ENCODE measurements around the gene FNBP1L.

Gene FNBP1L

DNA sequence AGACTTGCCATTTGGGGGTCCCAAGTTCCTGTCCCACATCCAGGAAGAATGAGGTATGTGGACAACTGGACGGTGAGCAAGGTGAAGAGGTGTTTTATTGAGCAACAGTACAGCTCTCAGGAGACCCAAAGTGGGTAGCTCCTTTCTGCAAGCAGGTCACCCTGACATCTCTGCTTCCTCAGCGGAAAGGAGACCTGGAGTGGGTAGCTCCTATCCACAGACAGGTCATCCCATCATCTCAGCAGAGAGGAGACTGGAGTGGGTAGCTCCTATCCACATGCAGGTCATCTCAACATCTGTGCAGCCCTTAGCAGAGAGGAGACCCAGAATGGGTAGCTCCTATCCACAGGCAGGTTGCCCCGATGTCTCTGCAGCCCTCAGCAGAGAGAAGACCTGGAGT is 13.8 kb upstream of the FNBP1L start:
- Histone ChIP-seq H3K27me3 (ENCODE audit: insufficient read depth, low read length) (no peaks in the 10 kb centered on the region), H3K9me3 (ENCODE audit: insufficient read depth, low read depth, low read length) (peaks cover 11% of the 10 kb centered on the region), H3K4me3 (ENCODE audit: low read length) (no peak overlapping the region), H3K27ac (ENCODE audit: low read length) (no peak overlapping the region), H3K36me3 (ENCODE audit: insufficient read depth, low read depth, low read length) (no peaks in the 10 kb centered on the region), H3K9ac (ENCODE audit: low read depth, low read length) (no peak overlapping the region), H3K4me1 (ENCODE audit: insufficient read depth, low read length) (no peaks in the 10 kb centered on the region)

DNA sequence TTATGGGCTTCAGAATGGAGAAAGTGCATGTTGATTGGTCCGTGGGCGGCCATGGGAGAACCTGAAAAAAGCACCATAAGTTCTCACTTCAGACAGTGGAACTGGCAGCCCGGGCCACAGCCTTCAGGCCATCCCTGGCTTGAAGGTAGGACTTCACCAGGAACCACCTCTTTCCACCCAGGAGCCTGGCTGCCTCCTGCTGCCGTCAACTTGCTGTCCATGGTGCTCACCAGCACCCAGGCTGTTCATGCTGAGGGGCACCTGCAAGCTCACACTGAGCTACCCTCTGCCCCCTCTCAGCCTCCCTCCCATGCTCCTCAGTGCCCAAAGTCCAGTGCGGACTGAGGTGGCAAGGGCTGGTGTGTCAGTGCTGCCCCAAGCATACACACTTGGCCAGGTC is 12.9 kb upstream of the FNBP1L start:
- no peak overlapping the region for H3K4me3 ChIP-seq (ENCODE audit: low read length)
- no peaks in the 10 kb centered on the region for H3K27me3 ChIP-seq (ENCODE audit: insufficient read depth, low read length)
- no peaks in the 10 kb centered on the region for H3K4me1 ChIP-seq (ENCODE audit: insufficient read depth, low read length)
- H3K27ac ChIP-seq (ENCODE audit: low read length) = no peak overlapping the region
- no peak overlapping the region for H3K9ac ChIP-seq (ENCODE audit: low read depth, low read length)
- peaks cover 11% of the 10 kb centered on the region for H3K9me3 ChIP-seq (ENCODE audit: insufficient read depth, low read depth, low read length)
- no peaks in the 10 kb centered on the region for H3K36me3 ChIP-seq (ENCODE audit: insufficient read depth, low read depth, low read length)

DNA sequence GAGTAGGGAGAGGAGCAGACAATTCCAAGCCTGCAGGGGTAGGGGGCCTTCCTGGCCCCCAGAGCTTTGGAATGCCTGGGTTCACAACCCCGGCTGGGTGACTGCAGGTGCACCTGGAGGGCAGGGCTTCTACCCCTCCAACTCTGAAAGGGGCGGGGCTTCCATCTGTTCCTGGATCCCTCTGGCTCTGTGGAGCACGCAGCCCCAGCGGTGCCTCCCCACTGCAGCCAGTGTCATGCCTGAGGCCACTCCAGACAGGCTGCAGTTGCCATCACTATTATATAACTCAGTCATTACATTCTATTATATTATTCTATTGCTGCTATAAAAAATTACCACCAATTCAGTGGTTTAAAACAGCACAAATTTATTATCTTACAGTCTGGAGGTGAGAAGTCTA is 12.5 kb upstream of the FNBP1L start:
- Histone ChIP-seq H3K4me3 (ENCODE audit: low read length) (no peak overlapping the region), H3K9me3 (ENCODE audit: insufficient read depth, low read depth, low read length) (peaks cover 11% of the 10 kb centered on the region), H3K9ac (ENCODE audit: low read depth, low read length) (no peak overlapping the region), H3K27ac (ENCODE audit: low read length) (no peak overlapping the region), H3K36me3 (ENCODE audit: insufficient read depth, low read depth, low read length) (no peaks in the 10 kb centered on the region), H3K4me1 (ENCODE audit: insufficient read depth, low read length) (no peaks in the 10 kb centered on the region), H3K27me3 (ENCODE audit: insufficient read depth, low read length) (no peaks in the 10 kb centered on the region)

DNA sequence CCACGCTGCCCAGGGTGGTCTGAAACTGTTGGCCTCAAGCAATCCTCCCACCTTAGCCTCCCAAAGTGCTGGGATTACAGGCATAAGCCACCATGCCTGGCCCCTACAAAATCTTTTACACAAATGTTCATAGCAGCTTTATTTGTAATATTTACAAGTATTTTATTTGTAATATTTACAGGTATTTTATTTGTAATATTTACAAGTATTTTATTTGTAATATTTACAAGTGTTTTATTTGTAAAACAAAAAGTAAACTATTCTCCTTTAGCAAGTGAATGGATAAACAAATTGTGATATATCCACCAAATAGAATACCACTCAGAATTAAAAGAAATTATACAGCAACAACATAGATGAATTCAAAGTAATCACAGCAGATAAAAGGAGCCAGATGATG is 11.4 kb upstream of the FNBP1L start:
- H3K9me3 ChIP-seq (ENCODE audit: insufficient read depth, low read depth, low read length) = peaks cover 11% of the 10 kb centered on the region
- no peaks in the 10 kb centered on the region for H3K4me1 ChIP-seq (ENCODE audit: insufficient read depth, low read length)
- no peak overlapping the region for H3K4me3 ChIP-seq (ENCODE audit: low read length)
- H3K27ac ChIP-seq (ENCODE audit: low read length) = no peak overlapping the region
- H3K36me3 ChIP-seq (ENCODE audit: insufficient read depth, low read depth, low read length) = no peaks in the 10 kb centered on the region
- no peaks in the 10 kb centered on the region for H3K27me3 ChIP-seq (ENCODE audit: insufficient read depth, low read length)
- no peak overlapping the region for H3K9ac ChIP-seq (ENCODE audit: low read depth, low read length)

DNA sequence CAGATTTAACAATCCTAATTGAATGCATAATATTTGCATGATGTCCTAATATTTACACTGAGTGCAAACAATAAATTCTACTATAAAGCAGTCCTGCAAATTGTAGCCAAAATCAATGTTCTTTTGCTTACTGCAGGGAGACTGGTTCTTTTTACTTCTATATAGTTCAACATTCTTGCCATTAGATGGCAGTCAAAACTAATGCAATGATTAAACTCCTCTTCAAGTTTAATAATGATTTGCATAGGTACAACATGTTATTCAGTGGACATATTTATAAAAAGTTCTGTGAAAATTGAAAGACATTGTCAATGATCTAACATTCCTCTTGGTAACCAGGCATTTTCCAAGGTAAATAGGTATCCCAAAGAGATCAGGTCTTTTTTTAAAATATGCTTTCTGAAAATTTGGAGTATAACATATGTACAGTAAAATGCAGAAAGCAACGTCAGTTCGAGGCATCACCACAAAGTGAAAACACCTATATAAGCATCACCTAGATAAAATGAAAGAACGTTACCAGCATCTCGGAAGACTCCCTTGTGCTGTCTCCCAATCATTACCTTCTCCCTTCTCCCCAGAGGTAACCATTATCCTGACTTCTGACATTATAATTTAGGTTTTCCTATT is 9.8 kb upstream of the FNBP1L start:
- no peak overlapping the region for H3K9ac ChIP-seq (ENCODE audit: low read depth, low read length)
- no peaks in the 10 kb centered on the region for H3K27me3 ChIP-seq (ENCODE audit: insufficient read depth, low read length)
- H3K9me3 ChIP-seq (ENCODE audit: insufficient read depth, low read depth, low read length) = peaks cover 11% of the 10 kb centered on the region
- H3K4me1 ChIP-seq (ENCODE audit: insufficient read depth, low read length) = no peaks in the 10 kb centered on the region
- H3K4me3 ChIP-seq (ENCODE audit: low read length) = no peak overlapping the region
- H3K36me3 ChIP-seq (ENCODE audit: insufficient read depth, low read depth, low read length) = no peaks in the 10 kb centered on the region
- H3K27ac ChIP-seq (ENCODE audit: low read length) = no peak overlapping the region

DNA sequence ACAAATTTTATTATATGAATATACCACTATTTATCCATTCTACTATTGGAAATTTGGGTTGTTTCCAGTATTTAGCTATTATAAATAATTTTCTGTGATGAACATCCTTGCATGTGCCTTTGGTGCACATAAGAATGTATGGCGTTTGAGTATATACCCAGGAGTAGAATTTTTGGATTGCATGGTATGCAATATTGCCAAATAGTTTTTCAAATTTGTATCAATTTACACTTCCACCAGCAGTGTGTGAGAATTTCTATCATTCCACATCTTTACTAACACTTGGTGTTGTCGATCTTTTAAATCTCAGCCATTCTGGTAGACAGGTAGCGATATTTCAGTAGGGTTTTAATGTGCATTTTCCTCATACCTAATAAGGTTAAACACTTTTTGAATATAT is 9.2 kb upstream of the FNBP1L start:
- H3K27me3 ChIP-seq (ENCODE audit: insufficient read depth, low read length) = no peaks in the 10 kb centered on the region
- H3K4me3 ChIP-seq (ENCODE audit: low read length) = no peak overlapping the region
- no peak overlapping the region for H3K9ac ChIP-seq (ENCODE audit: low read depth, low read length)
- H3K9me3 ChIP-seq (ENCODE audit: insufficient read depth, low read depth, low read length) = peaks cover 11% of the 10 kb centered on the region
- no peak overlapping the region for H3K27ac ChIP-seq (ENCODE audit: low read length)
- H3K4me1 ChIP-seq (ENCODE audit: insufficient read depth, low read length) = no peaks in the 10 kb centered on the region
- H3K36me3 ChIP-seq (ENCODE audit: insufficient read depth, low read depth, low read length) = no peaks in the 10 kb centered on the region

DNA sequence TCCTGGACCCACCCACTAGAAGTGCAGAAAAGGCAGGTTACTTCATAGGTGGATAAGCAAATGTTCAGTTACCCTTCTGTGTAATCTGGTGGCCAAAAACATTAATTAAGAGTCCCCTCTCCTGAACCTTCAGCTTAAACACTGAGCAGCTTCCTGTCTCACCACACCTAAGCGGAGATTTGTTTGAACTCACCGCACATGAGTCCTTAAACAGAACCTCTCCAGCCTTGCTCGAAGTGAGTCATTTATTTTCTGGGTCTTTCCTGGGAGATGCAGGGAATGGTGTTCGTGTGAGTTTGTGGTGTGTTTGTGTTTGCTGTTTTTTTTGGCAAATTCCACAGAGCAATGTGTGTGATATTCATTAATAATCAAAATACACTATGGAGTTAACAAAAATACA is 7.6 kb upstream of the FNBP1L start:
- Histone ChIP-seq H3K9me3 (ENCODE audit: insufficient read depth, low read depth, low read length) (no peaks in the 10 kb centered on the region), H3K36me3 (ENCODE audit: insufficient read depth, low read depth, low read length) (no peaks in the 10 kb centered on the region), H3K27ac (ENCODE audit: low read length) (no peak overlapping the region), H3K4me3 (ENCODE audit: low read length) (no peak overlapping the region), H3K4me1 (ENCODE audit: insufficient read depth, low read length) (no peaks in the 10 kb centered on the region), H3K9ac (ENCODE audit: low read depth, low read length) (no peak overlapping the region), H3K27me3 (ENCODE audit: insufficient read depth, low read length) (no peaks in the 10 kb centered on the region)

DNA sequence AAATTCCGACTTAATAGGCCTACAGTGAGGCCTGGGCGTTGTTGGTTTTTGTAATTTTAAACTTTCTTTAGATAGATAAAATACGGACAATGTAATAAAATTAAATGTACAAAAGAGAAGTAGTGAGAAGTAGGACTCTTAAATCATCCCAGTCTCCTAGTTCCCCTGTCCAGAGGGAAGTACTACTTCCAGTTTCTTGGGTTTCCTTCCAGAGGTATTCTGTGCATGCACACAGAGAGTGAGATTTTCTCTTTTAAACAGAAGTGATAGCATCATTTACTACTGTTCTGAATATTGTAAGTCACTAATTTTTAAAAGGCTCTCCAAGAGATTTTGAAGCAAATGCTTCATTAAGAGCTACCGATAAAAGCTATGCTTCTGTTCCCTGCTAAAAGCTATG is 7.2 kb upstream of the FNBP1L start:
- no peaks in the 10 kb centered on the region for H3K27me3 ChIP-seq (ENCODE audit: insufficient read depth, low read length)
- H3K36me3 ChIP-seq (ENCODE audit: insufficient read depth, low read depth, low read length) = no peaks in the 10 kb centered on the region
- H3K4me3 ChIP-seq (ENCODE audit: low read length) = no peak overlapping the region
- no peaks in the 10 kb centered on the region for H3K4me1 ChIP-seq (ENCODE audit: insufficient read depth, low read length)
- H3K9me3 ChIP-seq (ENCODE audit: insufficient read depth, low read depth, low read length) = no peaks in the 10 kb centered on the region
- no peak overlapping the region for H3K9ac ChIP-seq (ENCODE audit: low read depth, low read length)
- H3K27ac ChIP-seq (ENCODE audit: low read length) = no peak overlapping the region

DNA sequence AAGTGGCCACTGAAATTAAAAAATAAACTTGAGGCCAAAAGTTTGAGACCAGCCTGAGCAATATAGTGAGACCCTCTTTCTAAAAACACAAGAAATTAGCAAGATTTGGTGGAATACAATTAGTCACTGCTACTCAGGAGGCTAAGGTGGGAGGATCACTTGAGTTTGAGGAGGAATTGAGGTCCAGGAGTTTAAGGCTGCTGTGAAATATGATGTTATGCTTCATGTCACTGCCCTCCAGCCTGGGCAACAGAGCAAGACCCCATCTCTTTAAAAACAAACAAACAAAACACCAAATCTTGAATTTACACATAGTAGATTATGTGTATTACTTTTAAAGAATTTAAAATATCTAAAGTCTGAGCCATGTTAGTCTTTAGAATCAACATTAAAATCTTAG is 6.3 kb upstream of the FNBP1L start:
- no peaks in the 10 kb centered on the region for H3K27me3 ChIP-seq (ENCODE audit: insufficient read depth, low read length)
- no peak overlapping the region for H3K4me3 ChIP-seq (ENCODE audit: low read length)
- H3K4me1 ChIP-seq (ENCODE audit: insufficient read depth, low read length) = no peaks in the 10 kb centered on the region
- H3K9me3 ChIP-seq (ENCODE audit: insufficient read depth, low read depth, low read length) = no peaks in the 10 kb centered on the region
- H3K36me3 ChIP-seq (ENCODE audit: insufficient read depth, low read depth, low read length) = no peaks in the 10 kb centered on the region
- no peak overlapping the region for H3K9ac ChIP-seq (ENCODE audit: low read depth, low read length)
- no peak overlapping the region for H3K27ac ChIP-seq (ENCODE audit: low read length)

DNA sequence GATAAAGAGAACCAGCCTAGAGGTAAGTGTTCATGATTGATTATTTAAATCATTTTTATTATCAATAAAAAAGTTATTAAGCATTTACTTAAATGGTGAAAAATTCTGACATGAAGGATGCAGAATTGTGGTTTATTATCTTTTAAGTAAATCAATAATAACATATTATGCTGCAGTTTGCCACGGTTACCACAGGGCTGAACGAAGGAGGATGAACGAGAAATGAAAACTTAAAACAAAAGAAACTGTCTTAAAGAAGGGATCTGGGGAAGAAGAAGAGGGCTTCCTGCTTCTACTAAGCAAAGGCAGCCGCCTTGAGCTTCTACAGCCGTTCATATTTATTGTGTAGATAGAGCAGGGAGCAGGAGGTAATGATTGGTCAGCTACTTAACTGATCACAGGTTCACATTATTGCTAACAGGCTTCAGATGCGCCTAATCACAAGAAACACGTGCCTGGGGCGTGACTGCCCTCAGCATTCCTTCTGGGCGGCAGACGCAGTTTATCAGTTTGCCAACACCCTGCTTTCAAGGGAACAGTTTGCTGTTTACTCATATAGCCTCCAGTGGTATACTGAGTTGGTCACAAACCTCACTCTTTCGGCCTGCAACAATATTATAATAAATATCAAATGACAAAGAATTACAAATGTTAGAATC is 5.8 kb upstream of the FNBP1L start:
- Histone ChIP-seq H3K27ac (ENCODE audit: low read length) (no peak overlapping the region), H3K27me3 (ENCODE audit: insufficient read depth, low read length) (no peaks in the 10 kb centered on the region), H3K36me3 (ENCODE audit: insufficient read depth, low read depth, low read length) (no peaks in the 10 kb centered on the region), H3K4me1 (ENCODE audit: insufficient read depth, low read length) (no peaks in the 10 kb centered on the region), H3K9ac (ENCODE audit: low read depth, low read length) (no peak overlapping the region), H3K9me3 (ENCODE audit: insufficient read depth, low read depth, low read length) (no peaks in the 10 kb centered on the region), H3K4me3 (ENCODE audit: low read length) (no peak overlapping the region)

DNA sequence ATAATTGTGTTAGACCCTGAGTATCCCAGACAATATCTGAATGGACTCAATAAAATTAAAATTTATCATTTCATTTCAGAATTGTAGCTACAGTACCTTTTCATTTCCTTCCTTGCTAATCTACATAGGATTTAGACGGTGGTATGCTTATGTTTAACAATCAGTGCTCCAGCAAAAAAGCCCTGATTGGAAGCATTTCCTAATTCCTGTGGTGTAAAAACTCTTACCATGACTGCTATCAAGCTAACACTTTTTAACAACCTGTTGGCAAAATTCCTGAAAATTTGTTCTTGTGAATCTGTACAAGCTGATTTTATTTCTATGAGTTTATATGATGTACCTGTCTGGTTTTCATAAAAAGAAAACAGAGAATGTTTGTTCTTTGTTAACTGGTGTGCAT is 5.2 kb upstream of the FNBP1L start:
- Histone ChIP-seq H3K27ac (ENCODE audit: low read length) (no peak overlapping the region), H3K9me3 (ENCODE audit: insufficient read depth, low read depth, low read length) (no peaks in the 10 kb centered on the region), H3K4me1 (ENCODE audit: insufficient read depth, low read length) (0 out of 2 replicates have a peak, but pooled peaks cover 2% of the 10 kb centered on the region), H3K27me3 (ENCODE audit: insufficient read depth, low read length) (no peaks in the 10 kb centered on the region), H3K9ac (ENCODE audit: low read depth, low read length) (no peak overlapping the region), H3K4me3 (ENCODE audit: low read length) (no peak overlapping the region), H3K36me3 (ENCODE audit: insufficient read depth, low read depth, low read length) (no peaks in the 10 kb centered on the region)

DNA sequence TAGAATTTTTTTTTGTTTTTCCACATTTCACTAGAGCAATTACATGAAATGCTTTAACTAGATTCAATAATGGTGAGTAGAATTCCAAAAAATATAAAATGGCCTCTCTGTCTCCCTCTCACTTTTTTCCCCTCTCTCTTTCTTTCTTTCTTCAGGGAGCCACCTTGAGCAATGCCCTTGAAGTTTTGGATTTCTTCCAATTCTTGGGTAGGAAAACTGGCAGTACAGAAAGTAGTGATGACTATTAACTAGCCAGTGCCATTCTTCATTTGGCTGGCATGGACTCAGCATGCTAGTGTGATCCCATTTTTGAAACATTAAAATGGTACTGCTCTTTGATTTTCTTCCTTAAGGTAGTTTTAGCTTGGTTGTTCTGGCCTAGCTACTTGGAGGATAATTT is 4.5 kb upstream of the FNBP1L start:
- no peak overlapping the region for H3K4me3 ChIP-seq (ENCODE audit: low read length)
- H3K27ac ChIP-seq (ENCODE audit: low read length) = no peak overlapping the region
- no peaks in the 10 kb centered on the region for H3K36me3 ChIP-seq (ENCODE audit: insufficient read depth, low read depth, low read length)

More for the DNA sequence above, 4.5 kb upstream of the FNBP1L start:
- Histone ChIP-seq H3K27me3 (ENCODE audit: insufficient read depth, low read length) (no peaks in the 10 kb centered on the region), H3K4me1 (ENCODE audit: insufficient read depth, low read length) (0 out of 2 replicates have a peak, but pooled peaks cover 2% of the 10 kb centered on the region), H3K9me3 (ENCODE audit: insufficient read depth, low read depth, low read length) (no peaks in the 10 kb centered on the region), H3K9ac (ENCODE audit: low read depth, low read length) (no peak overlapping the region)

Measured in iPS-20b (cell line).